ENCODE data around the gene RAB26. TPM values are rescaled to one million over a fixed set of nuclear protein-coding genes. Genes with fewer than 3 reads are reported as not detected.

The RAB26 gene
- total and polyA plus RNA-seq, 2 of the 13 experiments (the other 11 are each of a cell fraction or from before 2014, with no cell fraction given) = 0.86 to 3.6 TPM

GRCh38 chr16:2162676-2163118 lies 14.3 kb downstream of the RAB26 start (continued):
- TF ChIP-seq TEAD2 (CRISPR knock-in tag; IDR thresholded peaks at IDR 0.05) = no peak
- TF ChIP-seq CHCHD3 (CRISPR knock-in tag; IDR thresholded peaks at IDR 0.05) = no peak
- TF ChIP-seq NR3C1 (CRISPR knock-in tag; IDR thresholded peaks at IDR 0.05) = no peak
- 0 out of 2 replicates have a peak, but pooled peaks have one; percentile 45 for TF ChIP-seq ZNF550 (CRISPR knock-in tag; IDR thresholded peaks at IDR 0.05; ENCODE audit: borderline replicate concordance)
- TF ChIP-seq E2F2 (CRISPR knock-in tag; IDR thresholded peaks at IDR 0.05; ENCODE audit: borderline replicate concordance) = 0 out of 2 replicates have a peak, but pooled peaks have one; percentile 37
- no peak for TF ChIP-seq ZNF33A (CRISPR knock-in tag; IDR thresholded peaks at IDR 0.05; ENCODE audit: borderline replicate concordance)
- no peak for TF ChIP-seq RBM39 (IDR thresholded peaks at IDR 0.05; ENCODE audit: low read depth, low read length, poor library complexity, severe bottlenecking)
- no peak for TF ChIP-seq ZNF629 (CRISPR knock-in tag; conservative IDR thresholded peaks at IDR 0.05)
- no peak for TF ChIP-seq ZNF674 (CRISPR knock-in tag; IDR thresholded peaks at IDR 0.05; ENCODE audit: low read depth)
- TF ChIP-seq ARID2 (CRISPR knock-in tag; IDR thresholded peaks at IDR 0.05; ENCODE audit: borderline replicate concordance) = 0 out of 2 replicates have a peak, but pooled peaks have one; percentile 13
- no peak for TF ChIP-seq MIER2 (CRISPR knock-in tag; IDR thresholded peaks at IDR 0.05)
- no peak for TF ChIP-seq PRDM10 (CRISPR knock-in tag; IDR thresholded peaks at IDR 0.05; ENCODE audit: low read depth)
- no peak for TF ChIP-seq ATF7 (IDR thresholded peaks at IDR 0.05)
- TF ChIP-seq ATF7 (CRISPR knock-in tag; IDR thresholded peaks at IDR 0.05) = no peak
- no peak for TF ChIP-seq ZNF724P (CRISPR knock-in tag; IDR thresholded peaks at IDR 0.05; ENCODE audit: borderline replicate concordance)
- no peak for TF ChIP-seq PBX3 (CRISPR knock-in tag; IDR thresholded peaks at IDR 0.05; ENCODE audit: borderline replicate concordance)
- TF ChIP-seq ZBTB38 (CRISPR knock-in tag; IDR thresholded peaks at IDR 0.05) = peak; percentile 48; the same call in 1 of the 2 replicates
- peak; percentile 23; the same call in 1 of the 2 replicates for TF ChIP-seq ZBTB7B (CRISPR knock-in tag; IDR thresholded peaks at IDR 0.05)
- 0 out of 2 replicates have a peak, but pooled peaks have one; percentile 30 for TF ChIP-seq FOXJ3 (CRISPR knock-in tag; IDR thresholded peaks at IDR 0.05; ENCODE audit: borderline replicate concordance)
- TF ChIP-seq PATZ1 (CRISPR knock-in tag; IDR thresholded peaks at IDR 0.05) = peak; percentile 34
- no peak for TF ChIP-seq MXD4 (CRISPR knock-in tag; IDR thresholded peaks at IDR 0.05)
- no peak for TF ChIP-seq ARNT (IDR thresholded peaks at IDR 0.05)
